ENCODE results near the gene NIT2.
"Not testable (repeated sequence)": the region's sequence is repeated elsewhere in the genome, so short reads cannot be mapped to it uniquely, and the experiment has no call there.

NIT2 gene

GRCh38 chr3:100334488-100335351 is at the start of gene NIT2:
Gene NIT2 (plus strand): TSS chr3:100334757. CDS start chr3:100334792, 35 bp downstream.
- peak; percentile 73 for DNase-seq (ENCODE audit: low read depth)

- no peak for DNase-seq (ENCODE audit: low read depth)
These were observed 46.2 kb upstream of the NIT2 start for GRCh38 chr3:100288288-100288894.

GRCh38 chr3:100289339-100289738 is 45.2 kb upstream of the NIT2 start:
- no peak for DNase-seq (ENCODE audit: low read depth)

GRCh38 chr3:100295089-100295488 is 39.5 kb upstream of the NIT2 start:
- DNase-seq (ENCODE audit: low read depth) = no peak

- no peak for DNase-seq (ENCODE audit: low read depth)
These were observed 36.8 kb upstream of the NIT2 start for GRCh38 chr3:100297784-100298183.

GRCh38 chr3:100299016-100299415 is 35.5 kb upstream of the NIT2 start:
- no peak for DNase-seq (ENCODE audit: low read depth)

- no peak for DNase-seq (ENCODE audit: low read depth)
These were observed 27.9 kb upstream of the NIT2 start for GRCh38 chr3:100306695-100307094.

GRCh38 chr3:100310355-100310965 is 24.1 kb upstream of the NIT2 start:
- DNase-seq (ENCODE audit: low read depth) = no peak

- no peak for DNase-seq (ENCODE audit: low read depth)
These were observed 23.5 kb upstream of the NIT2 start for GRCh38 chr3:100311011-100311410.

- no peak for DNase-seq (ENCODE audit: low read depth)
These were observed 17.9 kb upstream of the NIT2 start for GRCh38 chr3:100316641-100317069.

- no peak for DNase-seq (ENCODE audit: low read depth)
These were observed 16.6 kb upstream of the NIT2 start for GRCh38 chr3:100317912-100318311.

GRCh38 chr3:100319951-100320350 is 14.6 kb upstream of the NIT2 start:
- no peak for DNase-seq (ENCODE audit: low read depth)

GRCh38 chr3:100324044-100324443 is 10.5 kb upstream of the NIT2 start:
- DNase-seq (ENCODE audit: low read depth) = no peak

GRCh38 chr3:100325827-100326226 is 8.7 kb upstream of the NIT2 start:
- no peak for DNase-seq (ENCODE audit: low read depth)

GRCh38 chr3:100327377-100327776 is 7.2 kb upstream of the NIT2 start:
- not testable (repeated sequence) for DNase-seq (ENCODE audit: low read depth)

- no peak for DNase-seq (ENCODE audit: low read depth)
These were observed 4.6 kb upstream of the NIT2 start for GRCh38 chr3:100329800-100330489.

GRCh38 chr3:100330651-100331050 is 3.9 kb upstream of the NIT2 start:
- DNase-seq (ENCODE audit: low read depth) = no peak

- DNase-seq (ENCODE audit: low read depth) = no peak
These were observed 2.9 kb upstream of the NIT2 start for GRCh38 chr3:100331660-100332059.

GRCh38 chr3:100333051-100333450 is 1.5 kb upstream of the NIT2 start:
- DNase-seq (ENCODE audit: low read depth) = no peak

- no peak for DNase-seq (ENCODE audit: low read depth)
These were observed 528 bp upstream of the NIT2 start for GRCh38 chr3:100333970-100334487.

GRCh38 chr3:100335434-100335833 is 877 bp downstream of the NIT2 start:
- DNase-seq (ENCODE audit: low read depth) = no peak

GRCh38 chr3:100336229-100336628 is 1.7 kb downstream of the NIT2 start:
- DNase-seq (ENCODE audit: low read depth) = not testable (repeated sequence)

Measured in stimulated activated CD8-positive, alpha-beta memory T cell treated with anti-CD3 and anti-CD28 coated beads, Interleukin-4, amount 100 ng/mL, for 24 hours (primary cell).